Vagina (tissue), 2 donors: ENCODE measurements around the gene MGAT5. TPM values are rescaled to one million over a fixed set of nuclear protein-coding genes. Genes with fewer than 3 reads are reported as not detected.

Experiments used
- DNase-seq, 2 donors: peaks; one replicate each; pipeline ENCODE4 v3.0.0-alpha.2; 2017; ENCODE audit errors: extremely low spot score in 2 of 2
- H3K27ac ChIP-seq: fragments of 200-600 bp; sonication (generic); one replicate; pipeline ENCODE4 v1.5.1; 2019
- H3K27me3 ChIP-seq: fragments of 200-600 bp; sonication (generic); one replicate; pipeline ENCODE4 v1.5.1; 2019
- H3K36me3 ChIP-seq, 2 donors: fragments of 200-600 bp; sonication (generic); one replicate each; pipeline ENCODE4 v1.5.1; 2017 to 2019
- H3K4me1 ChIP-seq: fragments of 200-600 bp; sonication (generic); one replicate; pipeline ENCODE4 v1.5.1; 2019
- H3K4me3 ChIP-seq, 2 donors: fragments of 200-600 bp; sonication (generic); 1 replicate in 1 of 2; 2 replicates in 1 of 2; pipeline ENCODE4 v1.5.1; 2016 to 2019
- H3K9me3 ChIP-seq: fragments of 200-600 bp; sonication (generic); one replicate; pipeline ENCODE4 v1.5.1; 2019
- CTCF ChIP-seq, 3 experiments: fragments of 450-650 bp in 2 of 3; fragments of 200-600 bp in 1 of 3; sonication (generic) in 1 of 3; IDR thresholded peaks; one replicate each; pipeline ENCODE4 v1.5.1; 2017 to 2019; ENCODE audit warnings: antibody characterized with exemption in 3 of 3, mild to moderate bottlenecking in 2 of 3, moderate library complexity in 2 of 3
- POLR2A ChIP-seq, 2 donors: fragments of 450-650 bp; IDR thresholded peaks; one replicate each; pipeline ENCODE4 v1.6.1; 2017; ENCODE audit warnings: antibody characterized with exemption in 2 of 2, mild to moderate bottlenecking in 2 of 2, moderate library complexity in 2 of 2
- POLR2AphosphoS5 ChIP-seq, 2 donors: sonication (generic); formaldehyde crosslinking; IDR thresholded peaks; one replicate each; pipeline ENCODE4 v1.9.0; 2017; ENCODE audit warnings: antibody characterized with exemption in 2 of 2, mild to moderate bottlenecking in 2 of 2, low read depth in 1 of 2; ENCODE audit not compliant: insufficient read depth in 1 of 2
- intact Hi-C: fragments of 100-400 bp; cut with DNase I; formaldehyde crosslinking; loops from one replicate; pipeline ENCODE4 v1.15.1; 2023
- total RNA-seq: library from RNA; depleted of rRNA; stranded (reverse); fragments of >200 nt; gene quantifications from one replicate; pipeline ENCODE4 v1.2.3, GENCODE V29; 2016

Gene MGAT5
- total RNA-seq, 1 donor from 2014 or later, result 16.7 TPM

- intact Hi-C loops, result no loop called here
Observed at GRCh38 chr2:134482131-134482723, 228.4 kb downstream of the MGAT5 start.

GRCh38 chr2:134482766-134483340, 229.0 kb downstream of the MGAT5 start:
- intact Hi-C loops, result no loop called here
- no peak for TF ChIP-seq POLR2A (IDR thresholded peaks at IDR 0.05)
- no peak for TF ChIP-seq POLR2AphosphoS5 (IDR thresholded peaks at IDR 0.05; ENCODE audit: insufficient read depth in 1 of 2, low read depth in 1 of 2)
- no peak for TF ChIP-seq CTCF (IDR thresholded peaks at IDR 0.05)
- H3K4me1 ChIP-seq, result no peaks in the 10 kb centered on the region
- H3K27ac ChIP-seq, result no peak overlapping the region
- no peaks in the 10 kb centered on the region for H3K9me3 ChIP-seq
- H3K27me3 ChIP-seq, result no peaks in the 10 kb centered on the region
- no peak overlapping the region for H3K4me3 ChIP-seq
- no peaks in the 10 kb centered on the region for H3K36me3 ChIP-seq
- peak; percentile 40 to 47 for DNase-seq

More at GRCh38 chr2:134482131-134482723, 228.4 kb downstream of the MGAT5 start:
- Histone ChIP-seq H3K36me3 (no peaks in the 10 kb centered on the region), H3K9me3 (no peaks in the 10 kb centered on the region), H3K27me3 (no peaks in the 10 kb centered on the region), H3K4me1 (no peaks in the 10 kb centered on the region), H3K4me3 (no peak overlapping the region), H3K27ac (no peak overlapping the region)
- DNase-seq, result peak; percentile 25 to 40
- TF ChIP-seq CTCF (IDR thresholded peaks at IDR 0.05), result no peak
- TF ChIP-seq POLR2A (IDR thresholded peaks at IDR 0.05), result no peak
- TF ChIP-seq POLR2AphosphoS5 (IDR thresholded peaks at IDR 0.05; ENCODE audit: insufficient read depth in 1 of 2, low read depth in 1 of 2), result no peak

GRCh38 chr2:134489732-134490384, 236.0 kb downstream of the MGAT5 start:
- Histone ChIP-seq H3K27ac (no peak overlapping the region), H3K9me3 (no peaks in the 10 kb centered on the region), H3K4me1 (no peaks in the 10 kb centered on the region), H3K36me3 (no peaks in the 10 kb centered on the region), H3K4me3 (no peak overlapping the region), H3K27me3 (no peaks in the 10 kb centered on the region)
- intact Hi-C loops, result no loop called here
- no peak for TF ChIP-seq POLR2A (IDR thresholded peaks at IDR 0.05)
- no peak for TF ChIP-seq POLR2AphosphoS5 (IDR thresholded peaks at IDR 0.05; ENCODE audit: insufficient read depth in 1 of 2, low read depth in 1 of 2)
- TF ChIP-seq CTCF (IDR thresholded peaks at IDR 0.05), result no peak
- peak; percentile 49 to 62 for DNase-seq

- H3K27me3 ChIP-seq, result no peaks in the 10 kb centered on the region
- TF ChIP-seq POLR2AphosphoS5 (IDR thresholded peaks at IDR 0.05; ENCODE audit: insufficient read depth in 1 of 2, low read depth in 1 of 2), result no peak
- no peak for TF ChIP-seq CTCF (IDR thresholded peaks at IDR 0.05)
- no peak for TF ChIP-seq POLR2A (IDR thresholded peaks at IDR 0.05)
- no peaks in the 10 kb centered on the region for H3K9me3 ChIP-seq
- intact Hi-C loops, result no loop called here
- peak in 1 of 2 donors; percentile 25 for DNase-seq
- H3K4me1 ChIP-seq, result no peaks in the 10 kb centered on the region
- H3K36me3 ChIP-seq, result no peaks in the 10 kb centered on the region
- H3K27ac ChIP-seq, result no peak overlapping the region
- no peak overlapping the region for H3K4me3 ChIP-seq
Observed at GRCh38 chr2:134490559-134490958, 236.7 kb downstream of the MGAT5 start.

- Histone ChIP-seq H3K36me3 (no peaks in the 10 kb centered on the region), H3K27ac (no peak overlapping the region), H3K27me3 (no peaks in the 10 kb centered on the region), H3K4me1 (no peaks in the 10 kb centered on the region), H3K9me3 (no peaks in the 10 kb centered on the region), H3K4me3 (no peak overlapping the region)
- intact Hi-C loops, result no loop called here
- peak in 1 of 2 donors; percentile 25 for DNase-seq
- TF ChIP-seq POLR2AphosphoS5 (IDR thresholded peaks at IDR 0.05; ENCODE audit: insufficient read depth in 1 of 2, low read depth in 1 of 2), result no peak
- TF ChIP-seq POLR2A (IDR thresholded peaks at IDR 0.05), result no peak
- TF ChIP-seq CTCF (IDR thresholded peaks at IDR 0.05), result no peak
Observed at GRCh38 chr2:134491022-134491421, 237.2 kb downstream of the MGAT5 start.
